GM12865 (cell line): Measurements from ENCODE around the gene PER3.

Experiments used
- DNase-seq: peaks from one replicate; pipeline ENCODE4 v3.0.0; 2010; ENCODE audit warnings: low read depth
- H3K4me3 ChIP-seq: 2 replicates; pipeline ENCODE4 v1.5.1; 2011; ENCODE audit warnings: mild to moderate bottlenecking, low read depth, low read length, control low read depth
- TF ChIP-seq, protein P1 (sequence below): IDR thresholded peaks from 2 replicates; pipeline ENCODE4 v1.5.1; 2011; ENCODE audit warnings: low read length, control low read depth, low read depth, inconsistent platforms; ENCODE audit not compliant: insufficient read depth; ENCODE audit errors: missing control alignments

Gene PER3

DNA sequence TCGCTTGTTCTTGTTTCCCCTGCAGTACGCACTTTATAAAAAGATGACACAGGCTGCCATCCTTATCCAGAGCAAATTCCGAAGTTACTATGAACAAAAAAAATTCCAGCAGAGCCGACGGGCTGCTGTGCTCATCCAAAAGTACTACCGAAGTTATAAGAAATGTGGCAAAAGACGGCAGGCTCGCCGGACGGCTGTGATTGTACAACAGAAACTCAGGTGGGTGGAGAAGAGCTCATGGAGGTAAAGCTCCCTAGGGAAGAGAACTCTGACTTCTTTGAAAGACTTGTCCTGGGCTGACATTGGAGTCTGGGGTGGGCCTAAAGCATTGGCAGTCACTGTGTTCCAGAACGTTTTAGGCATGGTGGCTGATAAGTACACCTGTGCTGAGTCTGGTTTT, 32.9 kb upstream of the PER3 start:
- TF ChIP-seq, protein P1, sequence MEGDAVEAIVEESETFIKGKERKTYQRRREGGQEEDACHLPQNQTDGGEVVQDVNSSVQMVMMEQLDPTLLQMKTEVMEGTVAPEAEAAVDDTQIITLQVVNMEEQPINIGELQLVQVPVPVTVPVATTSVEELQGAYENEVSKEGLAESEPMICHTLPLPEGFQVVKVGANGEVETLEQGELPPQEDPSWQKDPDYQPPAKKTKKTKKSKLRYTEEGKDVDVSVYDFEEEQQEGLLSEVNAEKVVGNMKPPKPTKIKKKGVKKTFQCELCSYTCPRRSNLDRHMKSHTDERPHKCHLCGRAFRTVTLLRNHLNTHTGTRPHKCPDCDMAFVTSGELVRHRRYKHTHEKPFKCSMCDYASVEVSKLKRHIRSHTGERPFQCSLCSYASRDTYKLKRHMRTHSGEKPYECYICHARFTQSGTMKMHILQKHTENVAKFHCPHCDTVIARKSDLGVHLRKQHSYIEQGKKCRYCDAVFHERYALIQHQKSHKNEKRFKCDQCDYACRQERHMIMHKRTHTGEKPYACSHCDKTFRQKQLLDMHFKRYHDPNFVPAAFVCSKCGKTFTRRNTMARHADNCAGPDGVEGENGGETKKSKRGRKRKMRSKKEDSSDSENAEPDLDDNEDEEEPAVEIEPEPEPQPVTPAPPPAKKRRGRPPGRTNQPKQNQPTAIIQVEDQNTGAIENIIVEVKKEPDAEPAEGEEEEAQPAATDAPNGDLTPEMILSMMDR: no peak
- DNase-seq: no peak
- H3K4me3 ChIP-seq: no peak overlapping the region

DNA sequence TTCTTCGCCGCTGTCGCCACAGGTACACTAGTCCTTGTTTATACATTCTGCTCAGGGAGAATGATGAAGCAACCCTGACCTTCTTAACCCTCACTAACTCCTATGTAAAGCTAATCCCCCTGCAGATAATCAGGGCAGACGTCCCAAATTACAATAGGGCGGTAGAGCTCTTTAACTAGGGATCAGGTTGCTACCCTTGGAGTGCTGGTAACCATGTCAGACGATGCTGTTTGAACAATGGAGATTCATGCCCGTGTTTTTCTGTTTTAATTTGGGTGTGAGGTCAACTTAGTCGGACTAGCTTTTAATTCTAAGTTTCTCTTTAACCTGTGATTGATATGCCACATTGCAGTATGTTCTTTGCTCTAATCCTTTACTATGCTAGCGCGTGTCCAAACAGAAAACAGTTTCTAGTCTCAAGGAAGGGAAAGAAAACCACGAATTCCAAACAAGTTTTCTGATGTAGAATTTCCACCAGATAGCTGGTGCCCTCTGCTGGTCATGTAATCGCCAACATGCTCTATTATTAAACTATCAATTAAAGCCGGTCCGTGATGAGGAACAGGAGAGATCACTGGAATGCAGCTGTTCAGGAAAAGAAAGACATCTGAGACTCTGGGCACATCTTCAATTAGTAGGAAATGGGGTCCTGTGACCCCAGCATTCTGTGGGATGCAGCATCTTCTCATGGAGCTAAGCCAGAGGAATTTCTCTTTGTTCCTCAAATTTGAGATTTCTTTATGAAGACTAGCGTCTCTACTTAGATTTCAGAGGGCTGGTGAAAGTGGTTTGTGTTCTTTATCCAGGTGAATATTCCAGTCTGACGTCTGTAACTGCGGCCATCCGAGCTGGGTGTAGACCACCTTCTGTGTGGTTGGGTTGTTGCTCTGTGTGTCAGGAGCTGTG, 31.3 kb upstream of the PER3 start:
- peak; percentile 49 for DNase-seq
- H3K4me3 ChIP-seq: no peak overlapping the region
- TF ChIP-seq, protein P1: peak; percentile 65

DNA sequence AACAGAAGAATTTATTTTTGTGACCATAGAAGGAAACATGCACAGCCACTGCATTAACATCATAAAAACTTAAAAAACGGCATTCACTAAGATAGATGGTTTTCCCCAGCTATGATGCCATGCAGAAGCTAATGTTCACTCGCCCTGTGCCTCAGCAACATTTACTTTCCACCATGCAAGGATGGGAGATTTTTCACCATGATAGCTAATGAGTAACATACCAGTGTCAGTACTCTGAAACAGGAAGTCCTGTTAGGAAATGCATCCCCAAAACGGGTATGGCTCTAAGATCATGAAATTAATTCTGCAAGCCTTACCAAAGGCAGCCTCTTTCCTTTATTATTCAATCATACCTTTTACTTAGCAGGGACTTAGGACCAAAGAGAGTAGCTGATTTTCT, 30.4 kb upstream of the PER3 start:
- TF ChIP-seq, protein P1: no peak
- DNase-seq: no peak

DNA sequence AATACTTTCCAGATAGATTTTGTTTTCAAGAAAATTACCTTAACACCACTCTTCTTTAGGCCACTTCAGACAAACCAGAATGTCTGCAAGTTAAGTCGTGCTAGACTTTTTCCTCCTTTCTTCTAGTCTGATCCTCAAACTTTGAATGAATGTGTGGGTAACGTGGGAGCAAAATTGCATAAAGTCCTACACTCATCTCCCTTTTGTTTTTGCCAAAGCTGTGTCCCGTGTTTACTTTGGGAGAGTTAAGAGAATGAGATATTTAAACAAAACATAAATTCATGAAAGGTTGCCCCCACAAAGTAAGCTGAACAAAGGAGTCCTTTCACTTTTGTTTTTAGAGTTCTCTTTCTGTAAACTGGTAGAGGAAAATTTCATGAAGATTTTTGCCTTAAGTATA, 29.9 kb upstream of the PER3 start:
- H3K4me3 ChIP-seq: peak overlapping the region; percentile 16; the same call in 1 of the 2 replicates
- TF ChIP-seq, protein P1: no peak
- DNase-seq: no peak

More for the DNA sequence above, 30.4 kb upstream of the PER3 start:
- no peak overlapping the region for H3K4me3 ChIP-seq

DNA sequence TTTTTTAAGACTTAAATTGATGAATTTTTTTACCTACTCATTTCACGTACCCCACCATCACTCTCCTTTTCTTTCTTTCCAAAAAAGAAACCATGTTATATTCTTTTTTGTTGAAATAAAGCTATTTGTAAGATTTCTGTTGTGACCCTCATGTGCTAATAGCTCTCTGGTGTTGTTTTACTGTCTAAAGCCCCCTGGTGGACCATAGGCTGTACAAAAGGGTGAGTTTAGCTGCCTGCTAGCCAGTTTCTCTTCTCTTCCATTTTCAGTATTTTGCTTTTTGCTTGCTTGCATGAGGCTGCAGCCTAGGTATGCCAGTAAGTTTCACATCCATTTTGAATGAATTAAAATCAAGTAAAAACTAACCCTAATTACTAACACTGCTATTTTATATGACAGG, 28.6 kb upstream of the PER3 start:
- peak; percentile 42 for DNase-seq
- TF ChIP-seq, protein P1: peak; percentile 34
- H3K4me3 ChIP-seq: no peak overlapping the region

DNA sequence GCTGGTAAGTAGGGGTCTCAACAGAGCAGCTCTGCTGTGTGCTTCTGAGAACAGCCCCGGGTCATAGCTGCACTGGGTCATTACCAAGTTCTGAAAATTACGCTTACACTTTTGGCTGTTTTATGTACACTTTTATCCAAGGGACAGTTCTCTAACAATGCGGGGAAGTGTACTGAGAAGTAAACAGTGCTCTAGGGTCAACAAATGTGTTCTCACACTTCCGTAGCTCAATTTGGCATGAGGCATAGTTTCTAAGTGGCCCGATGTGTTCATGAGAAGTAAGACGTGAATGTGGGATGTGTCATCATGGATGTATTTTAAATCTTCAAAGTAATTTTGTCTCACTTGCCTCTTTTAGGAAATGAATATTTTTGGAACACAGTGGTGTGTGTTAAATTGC, 23.8 kb upstream of the PER3 start:
- no peak overlapping the region for H3K4me3 ChIP-seq
- TF ChIP-seq, protein P1: no peak
- DNase-seq: no peak
